Activated CD8-positive, alpha-beta memory T cell treated with anti-CD3 and anti-CD28 coated beads, Interleukin-2, amount 50 U/mL, for 24 hours (primary cell): Measurements from ENCODE around the gene STK33.

Experiments used
- DNase-seq: peaks from one replicate; pipeline ENCODE4 v3.0.0-alpha.2; 2020; ENCODE audit errors: extremely low read depth

The STK33 gene

DNA sequence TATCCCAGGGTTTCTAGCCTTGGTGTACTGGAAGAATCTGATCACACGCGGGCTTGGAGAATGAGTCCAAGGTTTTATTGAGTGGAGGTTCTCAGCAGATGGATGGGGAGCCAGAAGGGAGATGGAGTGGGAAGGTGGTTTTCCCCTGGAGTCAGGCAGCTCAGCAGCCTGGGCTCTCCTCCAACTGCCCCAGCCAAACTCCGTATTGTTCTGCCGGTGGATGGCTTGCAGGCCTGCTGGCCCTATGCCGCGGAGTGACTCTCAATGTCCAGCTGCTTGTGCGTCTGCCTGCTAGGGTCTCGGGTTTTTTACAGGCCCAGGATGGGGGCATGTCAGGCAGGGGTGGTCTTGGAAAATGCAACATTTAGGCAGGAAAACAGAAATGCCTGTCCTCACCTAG, 168.0 kb downstream of the STK33 start:
- DNase-seq: no peak

DNA sequence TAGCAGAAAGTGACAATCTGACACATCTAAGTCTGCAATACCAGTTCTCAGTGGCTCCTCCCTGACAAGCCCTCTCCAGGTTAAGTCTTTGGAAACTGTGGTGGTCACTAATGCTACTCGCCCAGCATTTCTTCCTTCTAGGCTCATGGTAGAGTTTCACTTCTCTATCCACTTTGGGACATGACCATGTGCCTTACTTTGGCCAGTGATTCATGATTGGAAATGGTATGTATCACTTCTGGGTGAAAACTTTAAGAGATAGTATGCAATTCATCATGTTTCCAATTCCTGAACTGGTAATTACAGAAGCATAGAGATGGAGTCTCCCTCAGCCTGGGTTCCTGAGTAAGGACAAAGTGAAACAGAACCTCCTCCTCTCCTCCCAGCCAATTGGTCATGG, 178.8 kb downstream of the STK33 start:
- no peak for DNase-seq

DNA sequence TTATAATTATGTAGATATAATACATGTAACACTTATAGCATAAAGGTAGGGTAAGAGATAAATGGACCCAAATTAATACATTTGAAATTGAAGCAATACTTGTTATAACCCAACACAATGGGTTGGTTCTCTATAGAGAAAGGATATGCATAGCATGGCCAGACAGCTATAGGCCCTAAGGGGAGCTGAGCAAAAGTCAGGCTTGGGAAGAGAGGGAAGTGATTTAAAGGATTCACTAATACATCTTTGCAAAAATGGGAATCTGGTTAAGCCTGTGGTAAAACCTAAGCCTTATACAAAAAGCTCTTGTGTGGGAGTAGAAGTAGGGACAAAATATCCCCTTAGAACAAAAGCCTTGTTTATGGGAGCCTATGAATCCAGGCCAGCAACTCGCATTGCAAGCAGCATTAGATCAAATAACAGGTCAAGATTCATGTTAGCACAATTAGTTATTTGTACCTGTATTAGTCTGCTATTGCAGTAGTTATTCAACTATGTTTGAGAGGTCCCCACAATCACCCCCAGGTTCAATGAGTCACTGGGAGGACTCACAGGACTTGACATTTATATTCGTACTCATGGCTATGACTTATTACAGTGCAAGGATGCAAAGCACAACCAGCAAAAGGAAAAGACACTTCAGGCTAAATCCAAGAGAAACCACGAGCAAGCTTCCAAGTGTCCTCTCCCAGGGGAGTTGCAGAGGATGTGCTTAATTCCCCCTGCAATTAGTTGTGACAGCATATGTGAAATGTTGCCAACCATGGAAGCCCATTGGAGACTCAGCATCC, 185.7 kb downstream of the STK33 start:
- no peak for DNase-seq

DNA sequence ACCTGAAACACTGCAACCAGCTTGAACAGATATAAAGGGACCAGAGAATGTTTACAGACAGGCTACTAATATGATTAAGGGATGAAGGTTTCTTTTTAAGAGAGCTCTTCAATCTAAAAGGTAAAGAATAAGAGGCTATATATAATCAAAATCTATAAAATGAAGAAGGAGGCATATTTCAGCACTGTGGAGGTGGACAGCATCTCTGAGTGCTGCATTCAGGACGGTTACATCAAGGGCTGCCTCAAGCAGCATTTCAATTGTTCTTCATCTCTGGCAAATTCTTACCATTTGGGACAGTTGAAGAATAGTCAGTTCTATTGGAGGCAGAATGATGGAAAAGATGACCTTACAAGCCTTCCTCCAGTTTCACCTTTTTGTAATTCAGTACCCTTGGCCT, 190.7 kb downstream of the STK33 start:
- DNase-seq: no peak

DNA sequence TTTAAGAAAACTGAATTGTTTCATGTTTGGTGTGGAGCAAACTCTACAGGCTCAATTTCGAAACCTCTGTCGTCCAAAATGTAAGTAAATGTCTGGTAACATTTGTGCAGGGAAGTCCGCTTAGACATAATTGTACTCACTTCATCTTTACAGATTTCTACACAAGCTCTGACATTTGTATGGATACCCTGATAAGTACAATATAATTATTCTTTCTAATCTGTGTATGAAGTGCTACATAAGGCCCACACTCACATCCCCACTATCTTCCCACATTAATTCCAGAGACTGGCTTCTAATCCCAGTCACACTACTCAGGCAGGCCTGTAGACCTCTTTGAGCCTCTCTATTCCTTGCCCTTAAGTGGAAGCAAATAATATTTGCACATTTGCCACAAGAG, 201.1 kb downstream of the STK33 start:
- no peak for DNase-seq

DNA sequence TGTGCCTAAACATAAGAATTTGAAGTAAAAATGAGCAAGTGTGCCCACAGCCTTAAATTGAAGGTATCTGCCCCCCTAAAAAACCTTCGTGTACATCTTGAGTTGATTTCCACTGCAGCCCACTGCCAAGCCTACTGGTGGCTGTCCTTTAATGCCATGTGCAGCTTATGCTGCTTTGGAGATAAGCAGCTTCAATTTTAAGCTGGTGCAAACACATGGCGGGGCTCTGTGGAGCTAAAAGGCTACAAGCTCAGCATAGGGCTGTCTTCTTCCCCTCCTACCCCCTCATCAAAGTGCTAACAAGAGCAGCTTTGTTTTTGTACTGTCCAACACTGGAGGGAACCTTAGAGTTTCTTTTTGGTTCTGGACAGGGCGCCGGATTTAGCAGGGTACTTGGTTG, 201.9 kb downstream of the STK33 start:
- DNase-seq: no peak

DNA sequence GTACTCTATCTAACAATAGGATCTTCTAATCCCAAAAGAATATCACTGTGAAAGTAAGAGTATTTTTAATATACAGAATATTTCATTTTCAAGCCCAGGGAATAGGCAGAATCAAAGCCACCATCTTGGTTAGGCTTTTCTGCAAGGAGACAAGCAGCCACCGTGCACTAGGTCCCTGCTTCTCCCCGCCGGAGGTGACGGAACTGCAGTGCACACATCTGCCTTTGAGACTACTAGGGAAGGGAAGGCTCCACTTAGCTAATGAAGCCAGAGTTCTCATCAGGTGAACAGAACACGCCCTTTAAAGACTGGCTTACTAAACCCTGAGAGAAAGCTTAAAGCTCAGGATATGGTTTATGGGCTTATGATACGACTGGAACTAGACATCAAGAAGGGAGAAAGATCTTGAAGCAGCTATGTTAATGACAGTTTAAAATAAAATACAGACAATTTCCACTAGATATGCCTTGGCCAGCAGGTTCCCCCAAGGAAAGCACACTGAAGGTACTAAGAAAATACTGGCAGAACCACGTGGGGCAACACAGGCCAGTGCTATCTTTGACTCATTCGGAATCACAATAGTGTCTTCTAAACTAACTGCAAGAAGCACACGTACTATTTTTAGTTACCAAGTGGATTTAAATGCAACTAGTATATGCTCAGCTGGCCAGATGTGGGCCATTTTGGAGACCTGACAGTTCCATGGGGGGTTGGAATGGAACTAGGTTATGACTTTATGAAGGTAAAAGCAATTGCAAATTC, 203.0 kb downstream of the STK33 start:
- DNase-seq: no peak

DNA sequence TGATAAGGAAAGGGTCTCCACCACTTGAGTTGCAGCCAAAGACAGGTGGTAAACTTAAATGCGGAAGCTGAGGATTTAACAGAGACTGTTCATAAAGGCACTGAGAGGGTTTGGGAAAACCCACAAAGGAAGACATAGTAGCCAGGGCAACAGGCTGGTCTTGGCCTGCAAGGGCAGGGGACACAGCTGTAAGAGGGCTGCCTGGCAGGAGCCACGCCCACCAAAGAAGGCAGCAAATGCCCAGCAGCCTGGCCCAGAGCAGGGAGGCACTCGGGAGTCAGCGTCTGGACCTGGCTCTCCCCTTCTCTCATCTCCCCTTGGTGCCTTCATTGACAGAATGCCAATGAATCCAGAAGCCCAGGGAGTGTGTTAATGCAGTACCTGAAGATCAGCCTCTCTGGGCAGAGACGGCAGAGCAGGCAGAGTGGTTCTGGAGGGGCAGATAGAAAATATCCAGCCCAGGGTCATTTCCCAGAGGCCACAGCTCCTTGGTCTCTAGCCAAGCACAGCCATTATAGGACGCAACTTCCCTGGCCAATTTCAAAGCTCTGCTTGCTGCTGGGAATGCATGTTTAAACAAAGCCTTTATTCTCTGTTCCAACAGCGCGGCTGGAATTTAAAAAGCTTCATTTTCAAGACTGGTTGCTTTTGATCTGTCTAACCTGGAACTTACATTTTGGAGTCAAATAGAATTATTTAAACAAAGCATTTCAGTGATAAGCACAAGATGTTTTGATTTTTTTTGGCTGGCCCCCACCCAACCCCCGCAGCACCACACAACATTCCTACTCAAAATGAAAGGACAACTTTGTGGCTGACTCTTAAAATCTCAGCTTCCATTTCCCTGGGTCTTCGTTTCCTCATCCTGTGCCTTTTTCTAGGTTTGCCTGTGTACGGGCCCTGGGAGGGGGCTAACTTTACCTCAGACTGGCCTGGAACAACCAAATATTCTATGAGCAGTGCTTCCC, 204.7 kb downstream of the STK33 start:
- DNase-seq: no peak

DNA sequence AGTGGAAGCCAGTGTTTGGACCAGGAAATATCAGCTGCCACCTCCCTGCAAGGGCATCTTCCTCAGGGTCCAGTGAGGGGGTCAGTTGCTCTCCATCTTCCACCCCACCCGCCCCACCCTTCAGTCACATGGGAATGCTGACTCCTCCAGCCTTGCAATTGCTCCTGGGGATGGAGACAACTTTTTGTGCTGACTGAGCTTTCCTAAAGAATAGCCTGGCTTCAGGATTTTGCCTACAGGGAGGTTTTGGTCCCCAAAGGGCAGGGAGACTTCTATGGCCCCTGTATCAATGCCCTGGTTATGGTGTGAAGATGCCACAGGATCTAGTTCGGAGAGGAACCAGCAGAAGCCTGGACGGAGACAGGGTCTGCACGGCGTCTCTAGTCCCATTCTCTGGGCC, 206.3 kb downstream of the STK33 start:
- DNase-seq: no peak

DNA sequence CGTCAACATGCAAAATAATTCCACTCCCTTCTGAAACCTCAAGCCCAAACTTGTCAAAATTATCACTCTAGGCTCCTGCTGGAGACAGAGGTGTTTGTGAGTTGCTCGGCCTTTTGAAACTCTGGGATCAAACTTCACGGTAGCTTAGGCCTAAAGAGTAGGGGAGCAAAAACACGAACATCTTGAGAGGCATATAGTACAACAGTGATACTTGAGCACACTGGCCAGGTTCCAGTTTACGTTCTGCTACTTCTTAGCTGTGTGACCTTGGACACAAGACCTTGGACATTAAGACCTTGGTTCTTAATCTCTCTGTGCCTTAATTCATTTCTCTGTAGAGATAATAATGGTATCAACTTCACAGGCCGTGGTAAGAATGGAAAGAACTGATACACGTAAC, 206.9 kb downstream of the STK33 start:
- no peak for DNase-seq

DNA sequence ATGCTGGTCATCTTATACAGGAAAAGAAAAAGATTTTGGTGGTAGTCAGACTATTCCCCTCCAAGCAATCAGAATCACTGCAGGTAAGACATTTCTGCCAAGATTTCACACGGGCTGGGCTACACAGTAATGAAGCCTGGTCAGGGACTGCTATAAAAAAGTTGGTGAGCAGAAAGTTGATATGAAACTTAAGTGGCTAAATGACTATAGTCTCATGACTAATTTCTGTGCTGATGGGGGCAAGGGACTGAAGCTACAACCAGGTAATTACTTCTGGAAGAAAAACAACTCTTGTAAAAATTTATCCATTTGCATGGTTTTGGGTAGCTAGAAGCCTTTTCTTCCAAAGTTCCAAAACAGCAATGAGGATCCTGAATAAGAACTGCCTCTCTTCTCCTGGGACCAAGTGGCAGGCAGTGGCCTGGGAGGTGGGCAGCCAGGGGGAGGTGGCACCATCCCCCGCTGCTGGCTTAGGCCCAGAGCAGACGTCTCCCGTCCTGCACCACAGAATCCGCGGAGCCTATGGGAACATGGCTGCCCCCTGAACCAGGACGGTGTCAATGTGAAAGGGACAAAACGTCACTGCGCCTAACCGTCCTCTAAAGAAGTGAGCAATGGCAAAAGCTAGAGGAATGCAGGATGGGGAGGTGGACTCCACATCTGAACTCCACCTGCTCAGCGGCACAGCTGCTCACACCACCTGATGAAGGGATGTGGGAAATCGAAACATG, 207.7 kb downstream of the STK33 start:
- no peak for DNase-seq

DNA sequence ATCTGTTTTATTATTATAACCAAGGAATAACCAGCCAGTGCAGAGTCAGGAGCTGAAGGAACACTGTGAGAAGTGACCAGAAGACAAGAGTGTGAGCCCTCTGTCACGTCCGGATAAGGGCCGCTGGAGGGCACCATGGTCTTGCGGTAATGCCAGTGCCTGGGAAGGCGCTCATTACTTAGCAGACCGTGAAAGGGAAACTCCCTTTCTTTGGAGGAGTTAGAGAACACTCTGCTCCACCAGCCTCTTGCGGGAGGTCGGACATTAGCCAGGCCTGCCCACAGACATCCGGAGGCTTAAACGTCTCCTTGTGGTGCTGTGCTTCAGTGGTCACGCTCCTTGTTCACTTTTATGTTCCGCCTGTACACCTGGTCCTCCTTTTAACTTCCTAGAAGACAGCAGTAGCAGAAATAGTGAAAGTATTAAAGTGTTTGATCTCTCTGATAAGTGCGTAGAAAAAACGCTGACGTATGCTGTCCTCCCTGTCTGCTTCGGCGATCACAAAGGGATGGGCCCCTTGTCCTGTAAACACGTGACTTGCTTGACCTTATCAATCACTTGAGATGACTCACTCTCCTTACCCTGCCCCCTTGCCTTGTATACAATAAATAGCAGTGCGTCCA, 209.7 kb downstream of the STK33 start:
- no peak for DNase-seq

DNA sequence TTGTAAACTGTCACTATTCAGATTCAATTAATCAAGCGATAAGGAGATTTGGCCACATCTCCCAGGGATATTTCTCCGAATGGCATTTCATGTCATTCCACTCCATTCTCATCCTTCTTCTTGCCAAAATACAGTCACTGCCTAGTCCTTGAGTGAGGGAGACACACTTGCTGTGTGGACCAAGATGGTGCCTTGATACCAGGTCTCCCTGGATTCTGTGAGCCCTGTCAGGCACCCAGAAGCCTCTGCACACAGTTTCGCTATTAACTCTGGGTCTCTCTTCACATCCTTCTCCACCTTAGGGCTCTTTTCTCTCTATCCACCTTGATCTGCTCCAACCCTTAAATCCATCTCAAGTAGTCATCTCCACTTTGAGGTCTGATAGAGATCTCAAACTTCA, 210.4 kb downstream of the STK33 start:
- DNase-seq: no peak

DNA sequence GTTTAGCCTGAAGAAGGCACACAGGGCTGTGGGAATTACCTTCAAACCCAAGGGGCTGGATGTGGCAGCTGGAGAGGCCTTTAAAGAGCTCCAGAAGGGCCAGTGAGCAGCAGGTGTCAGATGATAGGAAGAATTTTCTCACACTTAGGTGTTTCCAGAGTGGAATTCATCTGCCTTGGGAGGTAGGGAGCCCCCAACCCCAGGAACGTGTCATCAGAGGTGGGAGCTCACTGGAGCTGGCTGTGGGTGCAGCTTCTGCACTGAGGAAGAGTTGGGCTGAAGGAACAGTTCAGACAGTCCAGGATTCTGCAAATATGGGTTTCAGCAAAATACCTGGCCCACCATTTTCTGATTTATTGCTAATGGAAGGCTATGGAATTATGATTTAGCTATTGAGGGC, 210.8 kb downstream of the STK33 start:
- no peak for DNase-seq

DNA sequence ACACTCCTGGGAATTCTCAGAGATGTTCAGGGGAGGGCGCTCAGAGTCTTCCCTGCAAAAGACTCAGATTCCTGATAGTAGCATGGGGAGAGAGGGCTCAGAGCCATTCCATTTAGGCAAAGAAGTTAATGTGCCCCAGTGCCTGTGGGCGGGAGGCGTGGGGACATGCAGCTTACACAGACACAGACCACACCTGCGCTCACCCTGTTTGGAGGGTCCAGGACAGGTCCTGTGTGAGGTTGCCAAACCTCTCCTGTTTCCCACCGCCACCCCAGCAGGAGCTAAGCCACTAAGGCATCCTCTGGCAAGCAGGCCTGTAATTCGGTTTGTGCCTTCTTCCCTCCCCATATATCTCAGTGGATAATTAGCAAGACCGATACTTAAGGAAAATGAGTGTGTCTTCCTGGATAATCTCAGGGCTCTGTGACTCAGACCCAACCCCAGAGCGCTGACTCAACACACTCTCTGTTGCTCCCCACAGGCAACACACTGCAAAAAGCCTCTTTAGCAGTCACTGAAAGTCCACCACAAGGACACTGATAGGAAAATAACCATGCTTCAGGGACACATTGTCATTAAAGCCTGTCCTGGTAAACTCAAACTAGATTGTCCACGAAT, 211.5 kb downstream of the STK33 start:
- DNase-seq: no peak

DNA sequence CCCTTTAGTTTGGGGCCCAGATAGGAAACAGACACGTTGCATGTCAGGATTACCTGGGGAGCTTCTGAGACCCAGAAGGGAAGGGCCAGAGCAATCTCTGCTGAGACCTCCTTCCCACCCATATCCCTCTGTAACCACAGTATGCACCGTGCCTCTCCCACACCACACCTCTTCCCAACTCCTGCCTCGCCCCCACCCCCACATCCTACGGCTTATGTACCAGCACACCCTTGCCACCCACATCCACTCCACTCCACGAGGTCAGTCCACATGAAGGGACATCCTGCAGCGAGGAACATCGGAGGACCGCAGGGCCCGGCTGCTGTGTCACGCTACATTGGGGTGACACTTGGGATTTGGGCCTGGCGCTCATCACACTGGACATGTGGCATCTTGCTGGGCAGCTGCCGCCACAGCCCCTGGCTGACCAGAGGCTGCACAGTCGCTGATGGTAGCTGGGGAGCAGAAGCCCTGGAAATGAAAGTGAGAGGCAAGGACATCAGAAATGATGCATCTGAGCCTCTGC, 212.1 kb downstream of the STK33 start:
- no peak for DNase-seq

DNA sequence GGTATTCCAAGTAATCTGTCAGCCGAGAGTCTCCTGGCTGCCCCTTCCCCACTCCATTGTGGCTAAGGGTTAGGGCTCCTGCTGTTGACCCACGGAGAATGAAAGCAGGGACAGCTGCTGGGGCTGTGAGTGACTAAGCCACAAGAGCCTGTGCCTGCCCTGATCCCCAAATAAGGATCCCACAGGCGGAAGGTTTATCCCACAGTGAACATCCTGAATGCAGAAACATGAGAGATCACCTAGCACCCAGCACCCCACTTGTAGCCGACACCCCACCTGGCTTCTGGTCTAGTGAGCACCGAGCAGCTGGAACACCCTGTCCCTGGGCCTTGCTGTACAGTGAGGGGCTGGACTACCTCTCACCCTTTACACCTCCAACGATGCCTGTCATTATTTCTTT, 212.7 kb downstream of the STK33 start:
- DNase-seq: no peak

DNA sequence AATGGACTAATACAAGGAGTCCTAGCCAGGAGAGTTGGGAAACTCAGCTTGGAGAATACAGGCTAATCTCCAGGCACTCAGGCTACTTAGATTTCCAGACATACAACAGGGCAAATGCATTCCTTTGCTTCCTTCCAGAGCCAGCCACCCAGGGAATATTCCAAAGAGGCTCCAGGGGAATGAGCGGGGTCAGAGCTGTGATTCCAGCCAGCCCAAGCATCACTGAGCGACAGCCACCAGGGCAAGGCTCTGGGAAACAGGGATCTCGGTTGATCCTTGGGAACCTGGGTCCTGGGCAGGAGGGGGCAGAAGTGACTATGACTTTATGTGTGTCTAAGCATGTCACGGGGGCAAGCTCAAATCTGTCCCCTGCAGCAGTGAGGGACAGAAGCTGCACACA, 218.1 kb downstream of the STK33 start:
- DNase-seq: no peak

DNA sequence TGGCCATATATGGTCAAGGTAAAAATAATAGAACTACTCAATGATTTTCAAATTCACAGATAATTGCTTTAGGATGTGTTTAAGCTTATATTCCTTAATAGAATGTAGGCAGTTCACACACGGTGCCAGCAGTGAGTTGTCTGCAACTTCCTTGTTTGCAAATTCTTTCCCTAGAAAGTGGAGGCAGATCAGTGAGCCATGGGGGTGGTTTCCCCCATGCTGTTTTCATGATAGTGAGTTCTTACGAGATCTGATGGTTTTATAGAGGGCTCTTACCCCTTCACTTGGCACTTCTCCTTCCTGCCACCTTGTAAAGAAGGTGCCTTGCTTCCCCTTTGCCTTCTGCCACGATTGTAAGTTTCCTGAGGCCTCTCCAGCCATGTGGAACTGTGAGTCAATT, 218.6 kb downstream of the STK33 start:
- no peak for DNase-seq

DNA sequence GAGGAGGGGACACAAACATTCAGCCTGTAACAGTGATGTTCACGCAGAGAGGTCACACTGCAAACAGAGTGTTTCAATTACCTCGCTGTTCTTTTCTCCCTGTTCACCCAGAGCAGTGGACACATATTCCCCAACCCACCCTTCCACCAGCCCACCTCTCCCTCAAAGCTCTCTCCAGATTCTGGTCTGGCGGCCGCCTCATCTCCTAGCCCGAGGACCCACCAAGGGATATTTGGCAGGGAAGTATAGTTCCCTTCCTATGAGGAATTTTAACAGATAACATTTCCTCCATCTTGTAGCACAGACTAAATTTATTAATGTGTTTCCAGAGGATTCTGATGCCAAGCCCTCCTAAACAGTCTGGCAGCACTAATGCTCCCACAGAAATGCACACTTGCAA, 219.3 kb downstream of the STK33 start:
- DNase-seq: no peak
